ENCODE measurements around the gene PBX1. TPM values are rescaled to one million over a fixed set of nuclear protein-coding genes. Genes with fewer than 3 reads are reported as not detected.
A peak's percentile ranks its signal among the peaks of the same experiment; 100 is the strongest.

Gene PBX1
- polyA plus RNA-seq, 5 donors = 88.6 to 130 (median 119) TPM

DNA sequence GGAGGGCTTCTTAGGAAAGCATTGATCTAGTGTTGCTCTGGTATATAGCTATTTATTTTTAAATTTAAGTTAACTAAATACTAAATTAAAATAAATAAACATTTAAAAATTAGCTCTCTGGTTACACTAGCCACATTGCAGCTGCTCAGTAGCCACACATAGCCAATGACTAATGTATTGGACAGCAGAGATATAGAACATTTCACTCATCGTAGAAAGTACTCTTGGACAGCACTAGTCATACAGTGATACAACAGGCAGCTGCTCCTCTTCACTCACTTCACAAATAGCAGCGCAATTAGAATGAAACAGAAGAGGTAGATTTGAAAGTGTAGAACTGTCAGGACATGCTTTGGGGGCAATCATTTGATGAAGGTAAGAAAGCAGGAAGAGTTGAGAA lies 245.4 kb downstream of the PBX1 start:
- DNase-seq = no peak

DNA sequence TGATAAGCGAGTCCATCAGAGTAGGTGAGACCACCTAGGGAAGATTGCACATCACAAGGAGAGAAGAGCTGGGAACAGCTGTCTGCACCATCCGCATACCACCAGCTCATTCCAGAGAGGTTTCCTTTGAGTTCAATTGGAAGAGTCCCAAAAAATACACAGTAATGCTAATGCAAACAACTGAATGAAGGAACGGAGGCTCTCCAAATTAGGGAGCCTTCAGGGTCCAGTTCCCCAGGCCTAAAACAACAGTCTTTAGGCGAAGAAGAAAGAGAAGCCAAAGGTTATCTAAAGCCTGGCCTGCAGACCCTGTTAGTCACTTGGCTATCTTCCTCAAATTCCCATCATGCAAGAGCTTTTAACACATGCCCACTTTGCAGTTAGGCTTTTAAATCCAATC lies 246.4 kb downstream of the PBX1 start:
- no peak for DNase-seq

DNA sequence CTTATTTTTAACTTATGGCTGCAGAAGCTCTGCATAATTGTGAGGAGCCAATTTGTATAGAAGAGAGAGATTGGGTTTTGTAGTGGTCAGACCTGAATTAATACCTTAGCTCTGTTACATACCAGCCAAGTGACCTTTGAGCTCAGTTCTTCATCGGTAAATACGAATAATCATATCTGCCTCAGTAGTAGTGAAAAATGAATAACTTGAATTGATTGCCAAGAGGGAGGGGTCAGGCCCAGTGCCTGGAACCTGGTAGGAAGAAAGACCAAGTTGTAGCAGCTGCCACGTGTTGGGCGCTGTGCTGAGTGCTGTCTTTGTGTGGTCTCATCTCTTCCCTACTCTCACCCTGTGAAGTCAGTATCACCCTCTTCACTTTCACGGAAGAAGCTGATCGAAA lies 247.5 kb downstream of the PBX1 start:
- no peak for DNase-seq

DNA sequence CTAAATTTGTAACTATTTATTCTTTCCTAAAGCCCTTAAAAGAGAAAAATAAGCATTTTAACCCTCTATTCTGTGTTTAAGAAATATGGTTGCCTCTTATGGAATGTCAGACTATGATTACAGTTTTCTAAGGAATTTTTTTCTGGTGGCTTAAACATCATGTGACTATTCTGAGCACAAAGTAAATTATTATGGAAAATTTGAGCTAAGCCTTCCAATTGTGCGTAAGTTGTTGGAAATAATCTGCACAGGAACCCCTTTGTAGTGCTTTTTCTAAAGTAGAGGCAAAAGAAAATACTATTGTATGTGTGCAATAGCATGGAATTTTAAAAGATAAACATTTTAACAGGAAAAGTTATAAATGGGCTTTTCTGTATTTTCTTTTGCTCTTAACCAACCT lies 254.8 kb downstream of the PBX1 start:
- DNase-seq = no peak

DNA sequence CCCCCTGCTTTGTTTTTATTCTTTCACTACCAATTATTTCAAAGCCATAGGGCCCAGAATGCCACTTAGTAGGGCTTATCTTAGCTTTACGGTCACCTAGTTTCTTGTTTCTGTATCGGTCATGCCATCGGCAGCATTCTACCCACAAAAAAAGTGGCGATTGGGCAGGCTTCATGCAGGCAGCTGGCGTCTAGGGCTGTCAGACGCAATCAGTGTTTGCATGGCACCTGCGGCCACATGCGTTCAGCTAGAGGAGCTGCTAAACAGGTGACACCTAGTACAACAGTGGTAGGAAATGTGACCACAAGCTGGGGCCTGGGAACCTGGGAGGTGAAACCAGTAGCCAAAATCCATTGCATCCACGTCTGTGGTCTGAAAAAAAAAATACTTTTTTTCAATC lies 262.7 kb downstream of the PBX1 start:
- DNase-seq = no peak

DNA sequence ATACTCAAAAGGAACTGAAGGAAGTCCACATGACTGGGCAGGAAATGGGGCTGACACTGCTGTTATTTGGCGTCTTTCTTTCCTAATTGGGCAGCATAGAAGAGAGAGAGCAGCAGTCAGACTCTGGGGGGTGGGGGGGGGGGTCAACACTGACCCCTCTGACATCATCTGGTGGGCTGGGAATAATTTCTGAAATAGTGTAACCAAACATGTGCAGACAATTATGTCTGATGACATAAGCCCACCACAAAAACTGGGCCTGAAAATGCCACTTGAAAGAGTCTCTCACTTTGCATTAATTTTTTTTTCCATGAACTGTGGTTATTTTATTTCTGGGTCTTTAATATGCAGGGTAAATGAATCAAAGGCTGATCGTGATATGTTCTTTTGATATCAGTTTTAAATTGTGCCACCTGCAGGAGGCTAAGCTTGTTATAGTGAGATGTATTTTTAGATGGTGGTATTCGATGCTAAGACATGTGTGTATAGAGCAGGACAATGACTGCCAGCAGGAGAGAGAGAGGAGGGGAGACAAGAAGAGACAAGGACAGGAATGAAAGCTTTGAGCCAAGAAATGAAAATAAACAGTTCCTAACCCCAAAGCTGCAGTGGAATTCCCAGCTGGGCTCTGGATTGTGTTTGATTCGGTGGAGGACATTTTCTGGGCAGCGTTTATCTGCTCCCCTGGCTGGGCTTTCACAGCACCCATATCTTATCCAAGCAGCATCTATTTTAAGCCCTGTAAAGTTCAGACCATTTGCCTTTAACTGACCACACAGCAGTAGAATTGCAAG lies 264.7 kb downstream of the PBX1 start:
- DNase-seq = peak; percentile 27 to 43

DNA sequence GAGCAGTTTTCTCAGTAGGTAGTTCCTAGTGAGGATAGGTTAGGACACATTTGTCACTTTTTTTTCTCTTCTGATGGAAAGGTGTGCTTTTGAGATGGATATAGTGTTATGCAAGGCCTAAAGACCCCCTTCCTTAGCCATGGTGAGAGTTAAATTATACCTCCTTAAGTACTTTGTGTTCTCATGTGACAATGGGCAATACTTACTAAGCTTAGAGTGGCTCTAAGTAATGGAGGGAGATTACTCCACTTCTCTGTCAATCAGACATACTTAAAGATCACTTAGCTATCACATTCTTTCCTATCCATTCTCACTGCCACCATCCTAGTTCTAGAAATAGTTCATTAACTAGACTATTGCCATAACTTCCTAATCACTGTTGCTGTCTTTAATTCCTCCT lies 265.6 kb downstream of the PBX1 start:
- no peak for DNase-seq

DNA sequence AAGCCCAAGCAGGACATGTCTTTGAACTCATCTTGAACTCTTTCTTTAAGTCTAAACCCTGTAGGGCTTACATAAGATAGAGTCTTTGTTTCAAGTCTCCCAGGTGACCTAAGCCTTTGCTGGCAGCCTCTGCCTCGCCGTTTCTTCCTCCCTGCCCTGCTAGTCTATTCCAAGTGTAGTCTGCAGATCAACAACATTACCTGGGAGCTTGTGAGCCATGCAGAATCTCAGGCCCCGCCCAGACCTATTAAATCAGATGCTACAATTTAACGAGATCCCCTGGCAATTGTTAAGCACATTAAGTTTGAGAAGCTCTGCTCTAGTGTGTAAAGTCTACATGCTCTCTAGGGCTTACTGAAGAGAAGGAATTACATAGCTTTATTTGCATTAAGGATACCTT lies 271.6 kb downstream of the PBX1 start:
- DNase-seq = no peak

DNA sequence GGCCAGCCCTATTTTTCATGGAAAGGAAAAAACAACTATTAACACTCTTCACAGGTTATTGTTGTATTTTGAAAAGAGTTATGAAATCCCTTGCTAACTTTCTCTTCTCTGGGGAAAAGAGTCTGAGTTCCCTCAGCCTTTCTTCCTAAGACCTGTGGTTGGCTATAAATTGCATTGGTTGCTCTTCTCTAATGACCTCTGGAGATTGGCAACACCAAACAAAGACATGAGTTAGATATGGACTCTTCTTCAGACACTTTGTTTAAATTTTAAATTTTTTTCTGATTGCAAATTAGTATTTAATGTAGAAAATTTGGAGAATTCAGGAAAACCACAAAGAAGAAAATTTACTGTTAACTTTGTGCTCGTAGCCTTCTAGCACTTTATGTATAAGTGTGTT lies 275.7 kb downstream of the PBX1 start:
- DNase-seq = no peak

DNA sequence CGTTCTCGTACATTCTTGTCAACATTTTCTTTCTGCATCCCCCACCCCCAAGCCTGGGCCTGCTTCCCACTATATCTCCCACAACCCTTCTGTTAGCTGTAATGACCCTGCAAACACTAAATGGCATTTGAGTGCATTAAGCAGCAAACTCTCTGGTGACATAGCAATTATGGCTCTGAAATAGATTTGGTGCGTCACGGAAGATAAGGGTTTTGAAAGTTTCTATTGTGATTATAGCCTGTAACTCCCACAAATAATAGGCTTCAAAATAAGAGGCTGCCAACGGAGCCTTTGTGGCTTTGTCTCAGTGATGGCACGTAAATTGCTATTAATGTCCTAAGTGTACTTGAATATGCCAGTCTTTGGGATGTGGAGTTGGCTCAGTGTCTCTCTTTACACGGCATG lies 277.6 kb downstream of the PBX1 start:
- DNase-seq = peak; percentile 14 to 32

DNA sequence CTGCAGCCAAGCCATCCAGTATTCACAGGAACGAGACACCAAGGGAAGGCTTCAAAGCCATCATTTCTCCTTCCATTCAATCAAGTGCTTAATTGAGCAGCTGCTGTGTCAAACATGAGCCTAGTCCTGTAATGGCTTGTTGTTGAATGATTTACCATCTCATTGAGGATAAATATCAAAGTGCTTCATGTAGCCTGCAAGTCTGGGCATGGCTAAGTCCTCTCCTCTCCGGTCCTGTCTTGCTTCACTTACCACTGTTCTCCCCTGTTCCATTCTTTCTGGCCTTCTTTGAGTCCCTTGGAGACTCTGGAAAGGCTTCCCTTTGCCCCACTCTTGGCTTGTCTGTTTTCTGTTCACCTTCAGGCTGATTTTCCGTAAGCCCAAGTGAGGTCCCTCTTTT lies 279.8 kb downstream of the PBX1 start:
- no peak for DNase-seq

DNA sequence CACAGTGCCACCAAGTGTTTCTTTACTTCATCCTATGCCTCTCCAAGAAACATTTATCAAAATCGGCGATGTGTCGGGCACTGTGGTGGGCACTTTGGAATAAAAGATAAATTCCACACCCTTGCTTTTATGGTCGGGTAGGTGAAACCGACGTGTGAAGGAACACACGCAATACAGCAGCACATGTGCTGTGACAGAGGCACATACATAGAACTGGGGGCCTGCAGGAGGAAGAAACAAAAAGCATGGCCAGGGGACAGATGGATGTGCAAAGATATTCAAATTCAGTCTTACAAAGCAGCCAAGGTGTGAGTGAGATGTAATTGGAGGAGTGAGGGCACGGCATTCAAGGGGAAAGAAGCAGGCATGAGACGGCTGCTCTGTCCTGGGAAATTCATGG lies 282.0 kb downstream of the PBX1 start:
- no peak for DNase-seq

DNA sequence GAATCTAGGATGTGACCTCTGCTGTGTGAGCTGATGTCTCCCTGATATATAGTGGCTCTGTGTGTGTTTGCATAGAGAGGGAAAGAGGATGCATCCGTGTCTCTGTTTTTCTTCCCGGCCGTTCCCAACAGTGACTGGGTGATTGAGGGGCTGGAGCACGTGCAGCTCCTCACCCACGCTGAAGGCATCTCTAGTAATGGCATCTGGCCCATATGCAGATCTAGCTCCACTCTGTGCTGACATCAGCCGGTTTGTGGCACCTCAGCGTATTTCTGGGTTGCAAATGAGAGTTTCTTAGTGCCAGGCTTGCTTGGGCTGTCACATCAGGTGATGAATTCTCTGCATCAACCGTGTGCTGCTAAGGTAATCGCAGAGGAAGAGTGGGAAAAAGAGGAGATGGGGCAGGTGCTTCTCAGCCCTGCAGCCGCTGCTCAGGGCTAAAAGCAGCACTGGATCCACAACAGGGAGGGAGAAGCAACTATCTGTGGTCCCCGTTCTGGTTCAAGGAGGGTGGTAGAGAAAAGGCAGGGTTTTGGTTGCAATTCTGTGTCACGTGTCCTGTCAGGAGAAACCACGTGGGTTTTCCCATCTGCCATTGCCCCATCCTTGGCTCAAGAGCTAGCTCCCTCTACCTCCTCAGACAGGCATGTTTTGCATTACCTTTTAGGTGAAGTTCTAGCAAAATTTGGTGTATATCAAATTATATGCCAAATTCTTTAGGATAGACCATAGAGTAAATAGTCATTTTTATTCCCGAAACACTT lies 282.9 kb downstream of the PBX1 start:
- DNase-seq = no peak

DNA sequence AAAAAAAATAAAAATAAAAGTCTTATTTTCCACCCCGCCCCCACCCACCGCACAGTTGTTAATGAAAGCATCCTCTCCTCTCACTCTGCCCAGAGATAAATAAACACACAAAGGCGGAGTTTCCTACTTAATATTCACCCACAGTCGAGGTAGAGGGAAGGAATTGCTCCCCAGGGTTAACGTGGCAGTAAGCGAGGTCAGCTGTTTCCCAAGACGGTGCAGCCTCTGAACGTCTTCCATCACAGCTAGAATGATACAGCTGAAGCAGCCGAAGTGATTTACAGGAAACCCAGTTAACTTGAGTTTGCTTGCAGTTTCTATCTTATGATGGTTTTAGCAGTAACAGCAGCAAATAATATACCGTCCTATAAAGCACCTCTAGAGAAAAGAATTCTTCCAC lies 283.9 kb downstream of the PBX1 start:
- DNase-seq = no peak

DNA sequence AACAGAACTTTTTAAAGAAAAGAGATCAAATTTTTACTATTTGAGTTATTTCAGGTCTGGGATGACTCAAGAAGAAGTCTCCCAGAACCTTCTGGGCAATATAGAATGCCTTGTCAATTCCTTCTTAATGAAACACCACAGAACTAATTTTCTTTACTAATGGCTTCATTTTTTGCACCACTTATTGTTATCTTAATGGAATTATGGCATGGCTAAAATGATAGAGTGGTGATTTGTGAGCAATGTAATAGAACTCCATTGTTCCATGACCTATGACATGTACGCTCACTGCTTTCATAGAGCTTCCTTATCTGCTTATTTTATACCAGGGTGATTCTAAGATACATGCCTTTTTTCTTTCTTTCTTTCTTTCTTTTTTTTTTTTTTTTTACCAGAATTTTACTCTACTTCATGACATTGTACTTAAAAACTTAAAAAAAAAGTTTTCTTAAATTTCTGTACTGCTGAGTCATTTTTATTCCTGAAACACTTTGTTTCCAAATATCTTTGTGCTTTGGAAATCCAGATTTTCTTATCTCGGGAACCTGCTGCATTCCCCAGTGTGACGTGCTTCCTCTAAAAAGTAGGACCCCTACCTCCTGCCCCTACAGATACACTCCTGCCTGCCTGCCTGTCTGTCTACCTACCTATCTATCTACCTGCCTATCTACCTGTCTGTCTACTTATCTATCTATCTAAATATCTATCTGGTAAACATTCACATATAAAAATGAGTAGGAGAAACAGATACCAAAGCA lies 284.9 kb downstream of the PBX1 start:
- DNase-seq = no peak

DNA sequence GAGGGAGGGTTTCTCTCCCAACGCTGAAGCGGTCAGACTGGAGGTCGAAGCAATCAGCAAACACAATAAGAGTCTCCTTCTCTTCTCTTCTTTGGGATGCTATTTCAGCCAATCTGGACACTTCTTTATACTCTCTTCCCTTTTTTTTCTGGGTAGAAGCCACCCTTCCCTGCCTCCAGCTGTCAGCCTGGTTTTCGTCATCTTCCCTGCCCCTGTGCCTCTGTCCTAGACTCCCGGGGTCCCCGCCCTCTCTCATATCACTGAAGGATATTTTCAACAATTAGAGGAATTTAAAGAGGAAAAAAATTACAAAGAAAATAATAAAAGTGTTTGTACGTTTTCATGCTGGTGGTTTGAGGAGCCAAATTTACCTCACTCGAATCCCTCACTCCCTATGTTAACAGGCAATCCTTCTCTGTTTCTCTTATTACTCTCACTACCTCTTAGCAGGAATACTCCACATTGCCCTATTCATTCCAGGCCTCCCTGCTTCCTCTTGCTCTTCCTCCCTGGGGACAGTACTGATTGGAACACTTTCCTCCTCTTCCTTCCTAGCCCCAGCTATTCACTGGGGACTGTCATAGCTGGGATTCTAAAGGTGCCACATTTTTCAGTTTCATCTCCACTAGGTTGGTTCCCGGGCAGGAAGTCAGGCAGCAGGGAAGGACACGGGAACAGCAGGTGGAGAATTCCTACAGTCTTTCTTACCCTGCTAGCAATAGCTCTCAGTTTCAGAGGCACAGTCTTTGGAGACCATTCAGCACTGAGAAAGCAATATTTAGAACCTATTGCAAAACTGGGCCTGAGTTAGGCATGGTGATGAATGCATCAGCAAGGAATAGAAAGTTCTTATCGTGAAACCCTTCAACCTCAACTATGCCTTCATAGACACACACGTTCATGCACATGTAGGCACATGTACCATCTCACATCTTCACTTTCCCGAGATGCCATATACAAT lies 288.0 kb downstream of the PBX1 start:
- DNase-seq = no peak

DNA sequence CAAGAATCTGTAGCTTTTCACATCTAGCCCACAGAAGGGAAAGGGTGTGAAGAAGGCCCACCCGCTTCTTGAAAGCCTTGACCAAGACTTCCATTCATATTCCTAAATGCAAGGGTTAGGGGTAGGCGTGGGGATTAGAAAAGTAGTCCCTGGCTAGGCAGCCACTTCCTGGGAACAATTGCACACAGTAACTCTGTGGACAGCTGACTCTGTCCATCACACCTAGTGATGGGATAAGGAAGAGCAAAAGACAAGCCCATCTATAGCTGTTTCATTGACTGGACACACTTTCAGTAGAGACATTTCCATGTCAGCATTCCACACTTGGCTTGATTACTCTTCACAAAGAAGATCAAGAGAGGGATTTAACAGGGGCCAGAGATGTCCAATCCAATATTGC lies 294.2 kb downstream of the PBX1 start:
- no peak for DNase-seq

DNA sequence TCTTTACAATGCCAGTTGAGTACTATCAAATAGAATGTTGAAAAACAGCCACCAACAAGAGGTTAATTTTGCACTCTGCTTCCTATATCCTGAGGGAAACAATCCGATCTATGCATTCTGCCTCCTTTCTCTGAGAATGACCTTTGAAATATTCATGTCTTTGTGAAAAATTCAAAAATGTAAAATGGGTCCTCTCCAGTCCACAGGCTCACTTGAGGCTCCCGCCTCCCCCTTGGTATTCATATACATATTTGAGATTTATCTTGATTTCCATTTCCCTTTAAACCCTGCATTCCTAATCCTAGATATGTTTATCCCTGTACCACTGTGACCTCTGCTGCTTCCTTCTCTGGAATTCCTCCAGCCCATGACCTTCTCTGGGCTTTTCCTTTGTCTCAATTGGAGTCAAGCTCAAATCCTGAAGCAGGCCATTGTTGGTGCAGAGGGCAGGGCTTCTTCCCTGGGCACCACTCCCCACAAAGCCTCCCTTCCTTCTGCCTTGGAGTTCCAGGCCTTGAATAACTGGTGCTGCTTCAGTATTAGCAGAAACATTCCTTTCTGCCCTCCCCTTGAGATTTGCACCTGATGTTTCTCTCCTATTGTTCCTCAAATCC lies 296.8 kb downstream of the PBX1 start:
- no peak for DNase-seq

DNA sequence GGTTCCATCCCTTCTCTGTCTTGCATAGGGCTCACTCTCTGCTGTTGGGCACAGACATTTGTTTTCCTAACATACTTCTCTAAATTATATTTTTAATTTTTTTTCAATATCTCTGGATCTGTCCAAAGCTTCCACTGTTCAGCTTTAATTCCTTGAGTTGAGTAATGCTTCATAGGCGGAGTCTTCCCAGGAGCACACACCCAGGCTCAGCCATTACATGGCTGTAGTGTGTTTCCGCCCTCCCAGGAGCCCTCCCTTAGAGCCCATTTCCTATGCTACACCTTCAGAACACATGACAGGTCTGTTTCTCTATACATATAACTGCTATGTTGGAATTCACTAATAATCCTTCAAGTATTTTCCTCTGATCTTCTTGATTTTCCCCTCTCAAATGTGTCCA lies 297.4 kb downstream of the PBX1 start:
- no peak for DNase-seq

DNA sequence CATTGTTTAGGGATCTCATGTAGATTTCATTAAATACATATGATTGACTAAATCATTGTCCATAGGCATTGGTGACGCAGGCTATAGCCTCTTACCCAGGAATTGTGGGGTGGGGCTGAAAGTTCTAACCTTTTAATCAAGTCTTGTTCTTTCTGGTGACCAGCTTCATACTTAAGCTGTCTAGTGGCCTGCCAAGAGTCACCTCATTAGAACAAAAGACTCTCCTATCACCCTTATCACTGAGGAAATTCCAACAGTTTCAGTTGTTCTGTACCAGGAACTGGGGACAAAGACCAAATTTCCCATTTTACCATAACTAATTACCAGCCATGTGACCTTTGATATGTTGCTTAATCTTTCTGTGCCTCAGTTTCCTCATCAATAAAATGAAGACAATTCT lies 298.5 kb downstream of the PBX1 start:
- no peak for DNase-seq

DNA sequence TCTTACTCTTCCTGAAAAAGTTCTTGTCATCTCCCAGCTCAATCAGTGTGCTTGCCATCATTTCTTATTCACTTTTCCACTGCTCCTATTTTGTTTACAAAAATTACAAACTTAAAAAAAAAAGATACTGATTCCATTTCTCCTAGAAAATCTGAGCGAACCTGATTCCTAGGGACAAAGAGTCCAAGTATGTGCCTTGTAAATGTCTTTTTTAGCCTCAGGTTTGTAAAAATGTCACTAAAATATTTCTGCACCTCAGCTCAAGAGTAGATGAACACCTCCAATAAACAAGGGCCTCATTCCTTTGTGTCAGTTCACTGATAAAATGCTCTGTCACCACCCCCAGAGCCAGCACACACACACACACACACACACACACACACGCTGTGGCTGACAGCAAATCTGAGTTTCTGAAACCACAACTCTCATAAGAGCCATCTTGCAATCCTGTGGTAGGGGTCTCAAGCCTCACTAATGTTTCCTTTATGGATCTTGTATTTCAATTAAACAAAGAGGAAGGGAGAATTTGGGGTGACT lies 299.2 kb downstream of the PBX1 start:
- no peak for DNase-seq
